ENCODE results near the gene REL.

REL gene

DNA sequence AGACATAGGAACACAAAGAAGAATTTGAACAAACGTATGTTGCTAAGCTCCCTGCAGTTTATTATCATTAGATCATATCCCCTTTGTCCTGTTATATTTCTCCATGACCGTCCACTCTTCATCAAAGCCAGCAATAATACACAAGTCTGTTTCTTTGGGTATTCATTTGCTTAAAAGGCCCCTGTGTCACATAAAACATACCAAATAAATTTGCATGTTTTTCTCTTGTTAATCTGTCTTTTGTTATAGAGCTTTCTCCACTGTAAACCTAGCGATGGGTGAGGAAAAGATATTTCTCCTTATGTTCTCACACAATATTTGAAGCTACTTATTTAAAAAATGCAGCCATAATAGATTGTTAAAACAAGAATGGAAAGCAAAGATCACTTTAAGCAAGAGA, 42.9 kb upstream of the REL start:
- POLR2A ChIA-PET (ENCODE audit: low non-redundant PET) = no interaction called here
- H3K27ac ChIP-seq = no peak overlapping the region
- CTCF ChIA-PET = interaction anchor here (0.6 kb wide), 1 partner anchor 183 kb away, joined by 3 read pairs; no protein-coding TSS in a partner anchor
- DNase-seq (ENCODE audit: low spot score) = no peak
- TF ChIP-seq, protein P1, sequence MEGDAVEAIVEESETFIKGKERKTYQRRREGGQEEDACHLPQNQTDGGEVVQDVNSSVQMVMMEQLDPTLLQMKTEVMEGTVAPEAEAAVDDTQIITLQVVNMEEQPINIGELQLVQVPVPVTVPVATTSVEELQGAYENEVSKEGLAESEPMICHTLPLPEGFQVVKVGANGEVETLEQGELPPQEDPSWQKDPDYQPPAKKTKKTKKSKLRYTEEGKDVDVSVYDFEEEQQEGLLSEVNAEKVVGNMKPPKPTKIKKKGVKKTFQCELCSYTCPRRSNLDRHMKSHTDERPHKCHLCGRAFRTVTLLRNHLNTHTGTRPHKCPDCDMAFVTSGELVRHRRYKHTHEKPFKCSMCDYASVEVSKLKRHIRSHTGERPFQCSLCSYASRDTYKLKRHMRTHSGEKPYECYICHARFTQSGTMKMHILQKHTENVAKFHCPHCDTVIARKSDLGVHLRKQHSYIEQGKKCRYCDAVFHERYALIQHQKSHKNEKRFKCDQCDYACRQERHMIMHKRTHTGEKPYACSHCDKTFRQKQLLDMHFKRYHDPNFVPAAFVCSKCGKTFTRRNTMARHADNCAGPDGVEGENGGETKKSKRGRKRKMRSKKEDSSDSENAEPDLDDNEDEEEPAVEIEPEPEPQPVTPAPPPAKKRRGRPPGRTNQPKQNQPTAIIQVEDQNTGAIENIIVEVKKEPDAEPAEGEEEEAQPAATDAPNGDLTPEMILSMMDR (conservative IDR thresholded peaks at IDR 0.05; ENCODE audit: low read depth) = no peak

DNA sequence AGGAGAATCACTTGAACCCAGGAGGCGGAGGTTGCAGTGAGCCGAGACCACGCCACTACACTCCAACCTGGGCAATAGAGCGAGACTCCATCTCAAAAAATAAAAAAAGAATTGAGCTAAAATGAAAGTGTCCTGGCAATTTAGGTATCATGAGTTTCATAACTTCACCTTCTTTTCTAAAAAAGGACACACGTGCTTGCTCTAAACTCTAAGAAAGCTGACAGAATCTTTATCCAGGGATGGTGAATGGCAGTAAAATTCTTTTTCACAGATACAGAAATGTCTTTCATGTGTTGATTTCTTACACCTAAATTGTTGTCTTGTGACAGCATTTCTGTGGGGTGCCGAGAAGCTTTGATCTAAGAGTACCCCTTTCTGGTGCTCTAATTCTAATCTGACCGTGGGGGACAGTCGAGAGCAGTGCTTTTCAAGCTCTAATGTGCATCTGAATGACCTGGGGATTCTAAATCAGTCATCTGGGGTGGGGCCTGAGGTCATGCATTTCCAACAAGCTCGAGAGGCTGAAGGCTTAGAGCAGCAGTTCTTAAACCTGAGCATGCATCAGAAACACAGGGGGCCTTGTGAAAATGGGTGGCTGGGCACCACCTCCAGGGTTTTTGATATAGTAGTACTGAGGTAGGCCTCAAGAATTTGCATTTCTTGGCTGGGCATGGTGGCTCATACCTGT, 42.1 kb upstream of the REL start:
- POLR2A ChIA-PET (ENCODE audit: low non-redundant PET) = interaction anchor here (0.6 kb wide), 1 partner anchor 10 kb away, joined by 3 read pairs; no protein-coding TSS in a partner anchor
- TF ChIP-seq, protein P1 (conservative IDR thresholded peaks at IDR 0.05; ENCODE audit: low read depth) = no peak
- CTCF ChIA-PET = no interaction called here
- DNase-seq (ENCODE audit: low spot score) = no peak
- H3K27ac ChIP-seq = no peak overlapping the region

DNA sequence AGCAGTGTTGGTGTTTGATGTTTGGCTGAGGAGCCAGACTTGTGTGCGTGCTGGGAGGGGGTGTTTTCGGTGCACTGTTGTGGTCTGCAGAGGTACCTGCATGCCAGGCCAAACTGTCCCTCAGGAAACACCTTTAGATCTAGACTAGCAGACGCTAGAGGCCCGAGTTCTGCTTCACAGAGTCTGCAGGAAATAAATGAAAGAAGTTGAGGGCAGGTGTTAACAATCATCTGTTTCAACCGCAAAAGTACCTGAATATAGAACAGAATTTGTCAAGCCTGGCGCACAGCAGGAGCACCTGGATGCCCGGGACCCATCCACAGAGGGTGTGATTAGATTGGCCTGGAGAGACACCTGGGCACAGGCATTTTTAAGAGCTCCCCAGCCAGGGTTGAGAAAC, 40.5 kb upstream of the REL start:
- H3K27ac ChIP-seq = no peak overlapping the region
- TF ChIP-seq, protein P1 (conservative IDR thresholded peaks at IDR 0.05; ENCODE audit: low read depth) = no peak
- ChIA-PET POLR2A (ENCODE audit: low non-redundant PET) (no interaction called here), CTCF (no interaction called here)
- no peak for DNase-seq (ENCODE audit: low spot score)

- ChIA-PET CTCF (no interaction called here), POLR2A (ENCODE audit: low non-redundant PET) (no interaction called here)
Observed at GRCh38 chr2:60843006-60843405, 38.4 kb upstream of the REL start.

DNA sequence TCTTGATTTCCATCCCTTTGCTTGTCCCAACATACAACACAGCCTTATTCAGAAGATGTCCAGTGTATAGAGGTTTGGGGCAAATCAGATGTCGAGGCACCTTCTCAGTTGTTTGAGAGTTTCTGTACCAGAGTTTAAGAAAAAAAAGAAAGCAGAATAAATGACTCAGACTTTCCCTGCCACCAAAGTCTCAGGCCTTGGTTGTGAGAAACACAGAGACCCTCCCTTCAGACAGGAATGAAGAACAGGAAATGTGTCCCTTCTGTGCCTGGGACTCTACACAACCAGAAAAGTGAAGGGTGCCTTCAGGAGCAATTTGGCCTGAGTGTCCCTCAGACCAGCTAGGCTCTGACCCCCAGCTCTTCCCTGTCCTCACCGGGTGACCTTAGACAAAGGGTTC, 37.3 kb upstream of the REL start:
- H3K27ac ChIP-seq = no peak overlapping the region
- ChIA-PET POLR2A (ENCODE audit: low non-redundant PET) (no interaction called here), CTCF (interaction anchor here (0.6 kb wide), 1 partner anchor 327 kb away, joined by 3 read pairs; no protein-coding TSS in a partner anchor)
- TF ChIP-seq, protein P1 (conservative IDR thresholded peaks at IDR 0.05; ENCODE audit: low read depth) = no peak
- DNase-seq (ENCODE audit: low spot score) = no peak

More at GRCh38 chr2:60843006-60843405, 38.4 kb upstream of the REL start:
- H3K27ac ChIP-seq = no peak overlapping the region
- TF ChIP-seq, protein P1 (conservative IDR thresholded peaks at IDR 0.05; ENCODE audit: low read depth) = no peak
- DNase-seq (ENCODE audit: low spot score) = no peak

DNA sequence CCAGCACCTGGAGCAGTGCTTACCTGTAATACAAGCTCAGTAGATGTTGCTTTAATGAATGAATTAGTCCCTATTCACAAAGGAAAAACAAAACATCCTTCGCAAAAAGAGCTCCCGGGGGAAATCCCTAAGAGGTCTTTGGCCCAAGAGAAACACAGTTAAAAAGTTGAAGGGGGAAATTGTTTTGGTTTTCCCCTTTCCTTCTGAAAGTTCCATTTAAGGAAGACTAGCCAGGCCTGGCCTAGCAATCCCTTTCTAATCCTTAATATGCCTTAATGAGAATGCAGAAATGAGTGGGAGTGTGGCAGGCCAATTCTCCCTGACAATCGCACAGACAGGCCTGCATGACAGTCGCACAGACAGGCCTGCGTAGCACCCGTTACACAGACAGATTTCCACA, 33.5 kb upstream of the REL start:
- ChIA-PET POLR2A (ENCODE audit: low non-redundant PET) (interaction anchor here (0.6 kb wide), 1 partner anchor 33 kb away, joined by 3 read pairs; no protein-coding TSS in a partner anchor), CTCF (no interaction called here)
- H3K27ac ChIP-seq = no peak overlapping the region
- TF ChIP-seq, protein P1 (conservative IDR thresholded peaks at IDR 0.05; ENCODE audit: low read depth) = no peak
- DNase-seq (ENCODE audit: low spot score) = no peak

Data from RWPE1 (cell line).